ENCODE results near the gene TMED6.
"Not testable (repeated sequence)": the region's sequence is repeated elsewhere in the genome, so short reads cannot be mapped to it uniquely, and the experiment has no call there.

Gene TMED6

GRCh38 chr16:69306031-69306430, 45.6 kb downstream of the TMED6 start:
- TF ChIP-seq CTCF (IDR thresholded peaks at IDR 0.05; ENCODE audit: insufficient read depth, low read depth, low read length, missing control alignments): no peak
- H3K4me3 ChIP-seq (ENCODE audit: low read depth, low read length): no peak overlapping the region
- no peak for DNase-seq (ENCODE audit: low read depth)

GRCh38 chr16:69302301-69302700, 49.3 kb downstream of the TMED6 start:
- no peak for DNase-seq (ENCODE audit: low read depth)
- H3K4me3 ChIP-seq (ENCODE audit: low read depth, low read length): no peak overlapping the region
- no peak for TF ChIP-seq CTCF (IDR thresholded peaks at IDR 0.05; ENCODE audit: insufficient read depth, low read depth, low read length, missing control alignments)

- TF ChIP-seq CTCF (IDR thresholded peaks at IDR 0.05; ENCODE audit: insufficient read depth, low read depth, low read length, missing control alignments): no peak
- H3K4me3 ChIP-seq (ENCODE audit: low read depth, low read length): no peak overlapping the region
- DNase-seq (ENCODE audit: low read depth): no peak
Observed at GRCh38 chr16:69301861-69302260, 49.7 kb downstream of the TMED6 start.

- H3K4me3 ChIP-seq (ENCODE audit: low read depth, low read length): no peak overlapping the region
Observed at GRCh38 chr16:69301187-69301586, 50.4 kb downstream of the TMED6 start.

GRCh38 chr16:69298261-69298660, 53.3 kb downstream of the TMED6 start:
- no peak for DNase-seq (ENCODE audit: low read depth)
- TF ChIP-seq CTCF (IDR thresholded peaks at IDR 0.05; ENCODE audit: insufficient read depth, low read depth, low read length, missing control alignments): no peak
- H3K4me3 ChIP-seq (ENCODE audit: low read depth, low read length): no peak overlapping the region

More at GRCh38 chr16:69301187-69301586, 50.4 kb downstream of the TMED6 start:
- no peak for DNase-seq (ENCODE audit: low read depth)
- no peak for TF ChIP-seq CTCF (IDR thresholded peaks at IDR 0.05; ENCODE audit: insufficient read depth, low read depth, low read length, missing control alignments)

- not testable (repeated sequence) for DNase-seq (ENCODE audit: low read depth); H3K4me3 ChIP-seq (ENCODE audit: low read depth, low read length)
Observed at GRCh38 chr16:69296771-69297170, 54.8 kb downstream of the TMED6 start.

- DNase-seq (ENCODE audit: low read depth): no peak
- TF ChIP-seq CTCF (IDR thresholded peaks at IDR 0.05; ENCODE audit: insufficient read depth, low read depth, low read length, missing control alignments): no peak
- no peak overlapping the region for H3K4me3 ChIP-seq (ENCODE audit: low read depth, low read length)
Observed at GRCh38 chr16:69294051-69294450, 57.5 kb downstream of the TMED6 start.

All from GM12865 (cell line).